SIG-M5 treated with dmso at 0.1 percent for 504 hours (cell line): ENCODE measurements around the gene SOX21.
A peak's percentile ranks its signal among the peaks of the same experiment; 100 is the strongest.

Source experiments
- DNase-seq: peaks from one replicate; lab custom pipeline; 2025; ENCODE audit not compliant: unreplicated experiment; lab: John Stamatoyannopoulos, UW

Gene SOX21

GRCh38 chr13:94679614-94680013, 32.7 kb downstream of the SOX21 start:
- DNase-seq: no peak

GRCh38 chr13:94678845-94679244, 33.5 kb downstream of the SOX21 start:
- DNase-seq: no peak

- no peak for DNase-seq
Observed at GRCh38 chr13:94677799-94678198, 34.5 kb downstream of the SOX21 start.

GRCh38 chr13:94674609-94675348, 37.6 kb downstream of the SOX21 start:
- peak; percentile 60 for DNase-seq

- DNase-seq: no peak
Observed at GRCh38 chr13:94673851-94674250, 38.5 kb downstream of the SOX21 start.

GRCh38 chr13:94672400-94672799, 39.9 kb downstream of the SOX21 start:
- DNase-seq: no peak

GRCh38 chr13:94667190-94667589, 45.2 kb downstream of the SOX21 start:
- DNase-seq: no peak

GRCh38 chr13:94666065-94666464, 46.3 kb downstream of the SOX21 start:
- DNase-seq: no peak

GRCh38 chr13:94664889-94665288, 47.5 kb downstream of the SOX21 start:
- no peak for DNase-seq

- DNase-seq: no peak
Observed at GRCh38 chr13:94662274-94662945, 49.9 kb downstream of the SOX21 start.

GRCh38 chr13:94661406-94661805, 50.9 kb downstream of the SOX21 start:
- no peak for DNase-seq

- peak; percentile 13 for DNase-seq
Observed at GRCh38 chr13:94660695-94661326, 51.5 kb downstream of the SOX21 start.
